Measurements from ENCODE around the gene NPAS3. TPM values are rescaled to one million over a fixed set of nuclear protein-coding genes. Genes with fewer than 3 reads are reported as not detected.

The NPAS3 gene
- total RNA-seq, 4 donors from 2014 or later: 0.51 to 15.2 (median 6.6) TPM

GRCh38 chr14:33430414-33431035 is 491.8 kb downstream of the NPAS3 start:
- Histone ChIP-seq H3K27me3 (no peaks in the 10 kb centered on the region), H3K36me3 (no peaks in the 10 kb centered on the region), H3K9me3 (no peaks in the 10 kb centered on the region), H3K4me1 (no peaks in the 10 kb centered on the region), H3K4me3 (no peak overlapping the region), H3K27ac (no peak overlapping the region)
- TF ChIP-seq CTCF (IDR thresholded peaks at IDR 0.05) (no peak), POLR2A (IDR thresholded peaks at IDR 0.05) (no peak)
- intact Hi-C loops (cut with DNase I; ENCODE audit: low total_unique reads): no loop called here
- no peak for DNase-seq

GRCh38 chr14:33432407-33433023 is 493.8 kb downstream of the NPAS3 start:
- Histone ChIP-seq H3K27ac (no peak overlapping the region), H3K9me3 (no peaks in the 10 kb centered on the region), H3K36me3 (no peaks in the 10 kb centered on the region), H3K4me3 (no peak overlapping the region), H3K4me1 (no peaks in the 10 kb centered on the region), H3K27me3 (no peaks in the 10 kb centered on the region)
- DNase-seq: no peak
- intact Hi-C loops (cut with DNase I; ENCODE audit: low total_unique reads): no loop called here
- TF ChIP-seq POLR2A (IDR thresholded peaks at IDR 0.05) (no peak), CTCF (IDR thresholded peaks at IDR 0.05) (no peak)

- Histone ChIP-seq H3K4me3 (no peak overlapping the region), H3K27me3 (no peaks in the 10 kb centered on the region), H3K4me1 (no peaks in the 10 kb centered on the region), H3K27ac (no peak overlapping the region), H3K9me3 (no peaks in the 10 kb centered on the region), H3K36me3 (no peaks in the 10 kb centered on the region)
- TF ChIP-seq POLR2A (IDR thresholded peaks at IDR 0.05): no peak
- TF ChIP-seq CTCF (IDR thresholded peaks at IDR 0.05): no peak
- intact Hi-C loops (cut with DNase I; ENCODE audit: low total_unique reads): no loop called here
- DNase-seq: no peak
Measured at GRCh38 chr14:33433396-33433795, 494.7 kb downstream of the NPAS3 start.

- H3K4me3 ChIP-seq: no peak overlapping the region
- TF ChIP-seq POLR2A (IDR thresholded peaks at IDR 0.05) (no peak), CTCF (IDR thresholded peaks at IDR 0.05) (no peak)
- no peak for DNase-seq
- H3K9me3 ChIP-seq: no peaks in the 10 kb centered on the region
- H3K36me3 ChIP-seq: no peaks in the 10 kb centered on the region
- H3K4me1 ChIP-seq: no peaks in the 10 kb centered on the region
- H3K27me3 ChIP-seq: no peaks in the 10 kb centered on the region
- intact Hi-C loops (cut with DNase I; ENCODE audit: low total_unique reads): no loop called here
- no peak overlapping the region for H3K27ac ChIP-seq
Measured at GRCh38 chr14:33435911-33436689, 497.4 kb downstream of the NPAS3 start.

GRCh38 chr14:33441633-33442032 is 503.0 kb downstream of the NPAS3 start:
- Histone ChIP-seq H3K4me3 (no peak overlapping the region), H3K36me3 (no peaks in the 10 kb centered on the region), H3K27ac (no peak overlapping the region), H3K4me1 (no peaks in the 10 kb centered on the region), H3K27me3 (no peaks in the 10 kb centered on the region), H3K9me3 (no peaks in the 10 kb centered on the region)
- TF ChIP-seq CTCF (IDR thresholded peaks at IDR 0.05): no peak
- no peak for TF ChIP-seq POLR2A (IDR thresholded peaks at IDR 0.05)
- intact Hi-C loops (cut with DNase I; ENCODE audit: low total_unique reads): no loop called here
- no peak for DNase-seq

Measured in uterus (tissue), 4 donors.